ENCODE results near the gene IGFL4.

The IGFL4 gene

DNA sequence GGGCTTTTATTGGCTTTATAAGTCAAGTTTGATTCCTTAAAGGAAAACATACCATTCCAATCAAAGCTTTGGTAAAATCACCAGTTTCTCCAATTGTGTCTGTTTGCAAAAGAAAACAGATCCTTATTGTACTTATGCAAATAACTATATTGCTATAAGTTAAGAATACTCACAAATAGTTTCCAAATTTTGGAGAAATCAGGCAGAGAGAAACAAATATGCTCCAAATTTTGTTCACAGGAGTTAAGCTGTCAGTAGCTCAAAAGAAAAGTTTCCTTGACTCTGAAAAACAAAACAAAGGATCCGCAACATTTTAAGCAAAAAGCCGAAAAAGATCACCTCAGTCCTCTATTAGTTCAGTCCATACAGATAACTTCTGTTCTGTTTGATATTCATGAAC, 19.2 kb upstream of the IGFL4 start:
- DNase-seq: no peak

DNA sequence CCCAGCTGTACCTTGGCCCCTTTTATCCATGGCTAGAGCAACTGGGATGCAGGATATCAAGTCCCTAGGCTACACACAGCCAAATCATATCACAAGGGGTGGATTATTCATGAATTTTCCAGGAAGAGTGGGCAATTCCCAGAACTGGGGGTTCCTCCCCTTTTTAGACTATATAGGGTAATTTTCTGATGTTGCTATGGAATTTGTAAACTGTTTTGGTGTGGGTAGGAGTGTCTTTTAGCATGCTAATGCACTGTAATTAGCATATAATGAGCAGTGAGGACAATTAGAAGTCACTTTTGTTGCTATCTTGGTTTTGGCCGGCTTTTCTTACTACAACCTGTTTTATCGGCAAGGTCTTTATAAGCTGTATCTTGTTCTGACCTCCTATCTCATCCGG, 18.0 kb upstream of the IGFL4 start:
- DNase-seq: no peak

DNA sequence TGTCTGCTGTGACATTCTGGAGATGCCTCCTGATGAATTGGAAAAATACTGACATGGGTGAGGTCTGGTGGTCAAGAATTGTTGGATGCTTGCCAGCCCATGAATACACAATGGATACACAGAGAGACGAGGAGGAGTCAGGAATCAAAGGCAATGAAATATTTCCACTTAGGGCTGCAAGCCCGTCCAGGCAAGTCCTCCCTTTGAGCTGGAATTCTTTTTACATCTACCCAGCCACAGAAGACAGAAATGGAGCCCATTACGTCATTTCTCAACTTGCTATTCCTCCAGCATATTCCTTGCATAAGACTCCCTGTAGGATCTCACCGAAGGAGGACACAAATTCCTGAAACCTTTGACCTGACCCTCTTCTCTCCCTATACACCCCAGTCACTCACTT, 15.7 kb upstream of the IGFL4 start:
- DNase-seq: no peak

DNA sequence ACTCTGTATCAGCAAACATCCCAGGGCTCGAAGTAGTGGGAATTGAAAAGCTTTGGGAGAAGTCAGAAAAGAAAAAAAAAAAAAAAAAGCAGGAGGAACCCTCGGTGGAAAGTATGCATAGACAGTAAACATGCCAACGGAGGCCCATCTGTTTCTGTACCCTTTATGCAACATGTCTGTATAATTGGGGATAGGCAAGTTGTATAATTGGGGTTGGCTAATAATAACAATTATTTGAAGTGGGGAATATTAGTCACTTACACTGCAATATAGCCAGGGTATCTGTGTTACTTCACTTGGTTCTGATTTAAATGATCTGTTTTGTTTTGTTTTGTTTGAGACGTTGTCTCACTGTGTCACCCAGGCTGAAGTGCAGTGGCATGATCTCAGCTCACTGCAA, 12.1 kb upstream of the IGFL4 start:
- DNase-seq: no peak

DNA sequence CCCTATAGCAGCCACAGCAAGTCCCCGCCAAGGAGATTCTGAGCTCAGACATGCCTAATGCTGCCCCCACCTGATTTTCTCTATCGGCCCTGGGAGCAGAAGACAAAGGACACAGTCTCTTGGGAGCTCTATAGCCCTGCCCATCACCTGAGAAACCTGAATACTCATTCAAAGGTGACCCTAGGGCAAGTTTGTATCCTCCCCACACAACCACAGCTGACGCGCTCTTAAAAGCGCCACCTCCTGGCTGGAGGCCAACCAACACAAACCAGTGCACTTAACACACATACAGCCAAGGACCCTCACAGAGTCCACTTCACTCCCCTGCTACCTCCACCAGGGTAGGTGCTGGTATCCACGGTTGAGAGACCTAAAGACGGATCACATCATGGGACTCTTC, 8.8 kb upstream of the IGFL4 start:
- peak in 1 of 2 donors; percentile 9 for DNase-seq

DNA sequence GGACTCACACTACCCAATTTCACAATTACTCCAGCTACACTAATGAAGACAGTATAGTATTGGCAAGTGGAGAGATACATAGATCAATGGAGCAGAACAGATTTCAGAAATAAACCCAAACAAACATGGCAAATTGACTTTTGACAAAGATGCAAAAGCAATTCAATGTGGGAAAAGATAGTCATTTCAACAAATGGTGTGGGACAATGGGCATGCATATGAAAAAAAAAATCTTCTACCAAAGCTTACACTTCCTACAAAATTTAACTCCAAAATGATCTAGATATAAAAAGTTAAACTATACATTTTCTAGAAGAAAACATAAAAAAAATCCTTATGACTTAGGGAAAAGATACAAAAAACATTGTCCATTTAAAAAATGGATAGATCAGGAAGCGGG, 2.7 kb upstream of the IGFL4 start:
- DNase-seq: no peak

DNA sequence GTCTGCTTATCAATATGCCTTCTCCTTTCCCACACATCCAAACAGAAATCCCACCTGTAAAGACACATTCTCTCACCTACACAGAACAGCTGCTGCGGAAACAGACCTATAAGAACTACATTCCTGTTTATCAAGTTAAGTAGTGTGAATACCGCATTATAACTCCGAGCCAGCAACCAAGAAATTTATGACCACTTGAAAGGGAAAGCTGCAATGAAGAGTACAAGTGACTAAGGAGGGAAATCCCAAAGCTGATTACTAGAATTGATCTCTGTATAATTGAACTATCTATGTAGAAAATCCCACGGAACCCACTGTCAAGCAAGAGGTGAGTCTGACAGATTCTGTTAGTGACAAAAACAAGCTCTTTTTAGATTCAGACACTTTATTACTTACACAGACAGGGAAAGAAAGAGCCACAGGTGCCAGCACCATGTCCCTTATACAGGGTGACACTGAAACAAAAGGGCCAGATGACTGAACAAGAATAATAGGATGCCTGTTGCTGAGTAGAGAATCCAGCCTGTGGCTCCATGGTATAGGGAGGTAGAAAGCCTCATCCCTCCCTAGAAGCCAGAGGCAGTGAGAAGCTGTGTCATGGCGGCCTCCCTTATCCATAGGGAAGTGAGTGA, 1.6 kb upstream of the IGFL4 start:
- DNase-seq: no peak

DNA sequence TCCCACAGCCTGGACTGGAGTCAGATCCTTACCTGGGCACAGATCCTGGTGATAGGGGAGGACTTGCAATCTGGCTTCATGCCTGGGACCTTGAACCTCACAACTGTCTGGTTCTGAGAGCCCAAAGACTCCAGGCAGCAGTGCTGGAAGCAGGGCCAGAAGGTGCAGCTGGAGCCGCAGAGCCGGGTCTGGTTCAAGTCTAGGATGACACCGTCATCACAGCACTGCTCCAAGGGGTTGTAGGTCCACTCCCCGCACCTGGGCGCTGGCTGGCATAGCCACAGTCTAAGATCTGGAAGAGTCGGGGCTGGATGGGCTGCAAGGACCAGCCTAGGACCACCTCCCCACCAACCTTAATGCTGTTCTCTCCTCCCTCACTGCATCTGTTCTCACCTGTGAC, 677 bp downstream of the IGFL4 start:
- DNase-seq: no peak

DNA sequence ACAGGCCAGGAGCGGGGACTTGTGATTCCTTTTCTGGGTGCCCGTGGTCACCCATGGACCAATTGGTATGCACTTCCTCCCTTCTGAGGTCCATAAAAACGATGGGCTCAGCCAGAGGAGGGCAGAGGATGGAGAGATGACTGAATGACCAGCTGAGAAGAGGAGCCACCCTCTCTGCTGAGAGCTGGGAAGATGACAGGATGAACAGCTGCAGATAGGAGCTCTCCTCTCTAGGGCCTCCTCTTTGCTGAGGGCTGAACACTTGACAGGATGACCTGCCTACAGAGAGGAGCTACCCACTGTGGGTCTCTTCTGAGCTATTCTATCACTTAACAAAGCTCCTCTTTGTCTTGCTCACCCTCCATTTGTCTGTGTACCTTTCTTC, 4.1 kb downstream of the IGFL4 start:
- DNase-seq: no peak

DNA sequence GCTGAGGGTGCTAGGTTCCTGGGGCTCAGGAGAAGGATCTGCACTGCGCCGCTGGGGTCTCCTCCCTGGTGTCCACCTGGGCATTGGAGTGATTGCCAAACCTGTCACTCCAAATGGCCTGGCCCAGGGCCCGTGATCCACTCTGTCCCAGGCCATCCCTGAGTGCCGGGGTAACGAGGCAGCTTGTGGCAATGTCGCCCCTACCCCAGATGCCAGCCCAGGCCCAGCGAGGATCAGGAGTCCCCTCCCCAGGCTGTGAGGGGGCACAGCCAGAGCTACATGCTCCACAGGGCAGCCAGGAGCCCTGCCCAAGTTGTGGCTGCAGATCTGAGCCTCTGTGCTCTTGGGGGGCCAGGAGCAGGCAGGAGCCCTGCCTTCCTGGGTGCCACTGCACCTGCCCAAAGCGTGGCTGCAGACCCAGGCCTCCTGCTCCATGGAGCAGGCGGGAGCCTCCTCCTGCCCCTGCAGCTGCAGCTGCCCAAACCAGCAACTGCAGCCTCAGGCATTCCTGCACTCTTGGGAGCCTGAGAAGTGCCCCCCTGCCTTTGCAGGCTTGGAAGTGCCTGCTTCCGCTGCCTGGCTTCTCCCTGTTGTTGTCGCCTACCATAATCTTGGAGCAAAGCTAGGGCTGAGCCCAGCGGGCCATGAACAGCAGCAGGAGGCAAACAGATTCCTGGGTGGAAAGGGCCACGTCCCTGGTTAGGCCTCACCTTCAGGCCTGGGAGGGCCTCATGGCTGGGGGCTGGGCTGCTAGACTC, 4.6 kb downstream of the IGFL4 start:
- DNase-seq: no peak

DNA sequence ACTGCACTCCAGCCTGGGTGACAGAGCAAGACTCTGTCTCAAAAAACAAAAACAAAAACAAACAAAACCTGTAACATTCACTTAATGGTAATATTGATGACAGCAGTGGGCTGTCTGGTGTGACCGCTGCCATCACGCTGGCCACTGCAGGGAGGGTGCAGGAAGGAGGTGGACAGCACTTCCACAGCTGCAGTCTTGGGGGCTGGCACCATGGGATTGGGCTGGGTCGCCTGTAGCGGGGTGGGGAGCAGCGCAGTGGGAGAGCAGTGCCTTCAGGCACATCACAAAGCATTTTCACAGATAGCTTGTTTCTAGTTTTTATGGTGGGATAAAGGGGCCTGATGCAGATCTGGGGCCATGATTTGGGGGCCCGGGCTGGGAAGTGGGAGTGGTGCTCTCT, 5.3 kb downstream of the IGFL4 start:
- no peak for DNase-seq

DNA sequence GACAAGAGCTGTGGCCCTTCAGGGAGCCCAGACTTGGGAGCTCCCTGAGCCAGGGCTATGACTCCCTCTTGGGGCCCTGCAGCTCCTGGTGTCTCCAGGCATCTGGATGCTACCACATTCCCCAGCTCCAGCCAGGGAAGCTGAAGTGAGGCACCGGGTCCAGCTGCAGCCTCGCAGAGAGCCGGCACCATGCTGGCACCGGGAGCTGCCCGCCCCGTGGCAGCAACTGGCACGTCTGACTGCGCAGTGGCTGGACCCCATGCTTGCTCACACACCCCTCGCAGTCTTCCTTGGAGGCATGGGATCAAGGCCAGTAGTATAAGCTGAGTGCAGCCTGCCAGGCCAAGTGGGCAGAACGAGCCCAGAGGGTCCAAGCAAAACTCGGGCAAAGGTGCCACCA, 7.4 kb downstream of the IGFL4 start:
- DNase-seq: no peak

DNA sequence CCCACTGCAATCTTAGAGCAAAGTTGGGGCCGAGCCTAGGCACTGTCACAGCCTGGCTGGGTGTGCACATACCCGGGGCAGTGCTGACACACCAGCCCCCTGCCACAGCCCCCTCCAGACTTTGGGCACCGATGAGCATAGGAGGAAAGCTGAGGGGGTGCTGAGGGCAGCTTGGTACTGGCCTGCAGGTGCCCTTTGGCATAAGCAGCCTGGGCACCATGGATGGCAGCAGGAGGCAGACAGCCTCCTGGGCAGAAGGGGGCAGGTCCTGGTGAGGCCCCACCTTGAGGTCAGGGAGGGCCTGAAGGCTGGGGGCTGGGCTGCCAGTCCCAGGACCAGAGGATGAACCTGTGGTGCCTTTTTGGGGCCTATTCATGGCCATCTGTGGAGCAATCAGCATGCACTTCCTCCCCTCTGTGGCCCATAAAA, 8.2 kb downstream of the IGFL4 start:
- DNase-seq: no peak

DNA sequence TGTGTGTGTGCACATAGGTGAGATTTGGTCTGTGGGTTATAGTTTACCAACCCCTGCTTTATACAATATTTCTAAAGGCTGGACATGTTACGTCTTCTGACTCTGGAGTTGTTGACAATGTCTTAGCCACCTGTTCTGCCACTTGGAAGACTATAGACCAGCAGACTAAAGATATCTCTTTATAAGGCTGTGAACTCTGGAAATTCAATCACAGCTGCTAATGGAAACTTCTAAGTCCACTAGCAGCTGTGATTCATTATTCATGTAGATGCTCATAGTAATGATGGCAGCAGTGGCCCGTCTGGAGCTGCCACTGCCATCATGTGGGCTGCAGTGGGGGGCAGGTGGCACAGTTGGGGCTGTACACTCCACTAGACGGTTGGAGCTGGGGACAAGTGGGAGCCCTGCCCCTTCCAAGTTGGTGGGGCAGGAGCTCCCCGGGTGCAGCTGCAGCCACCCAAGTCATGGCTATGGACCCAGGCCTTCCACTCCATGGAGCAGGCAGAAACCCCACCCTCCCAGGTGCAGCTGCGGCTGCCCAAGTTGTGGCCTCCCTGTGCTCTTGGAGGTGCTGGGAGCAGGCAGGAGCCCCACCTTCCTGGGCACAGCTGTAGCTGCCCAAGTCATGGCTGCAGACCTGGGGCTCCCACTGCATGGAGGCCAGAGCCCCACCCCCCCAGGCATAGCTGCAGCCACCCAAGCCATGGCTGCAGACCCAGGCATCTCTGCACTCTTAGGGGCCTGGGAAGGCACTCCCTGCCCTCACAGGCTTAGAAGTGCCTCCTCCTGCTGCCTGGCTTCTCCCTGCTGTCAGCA, 8.8 kb downstream of the IGFL4 start:
- no peak for DNase-seq

DNA sequence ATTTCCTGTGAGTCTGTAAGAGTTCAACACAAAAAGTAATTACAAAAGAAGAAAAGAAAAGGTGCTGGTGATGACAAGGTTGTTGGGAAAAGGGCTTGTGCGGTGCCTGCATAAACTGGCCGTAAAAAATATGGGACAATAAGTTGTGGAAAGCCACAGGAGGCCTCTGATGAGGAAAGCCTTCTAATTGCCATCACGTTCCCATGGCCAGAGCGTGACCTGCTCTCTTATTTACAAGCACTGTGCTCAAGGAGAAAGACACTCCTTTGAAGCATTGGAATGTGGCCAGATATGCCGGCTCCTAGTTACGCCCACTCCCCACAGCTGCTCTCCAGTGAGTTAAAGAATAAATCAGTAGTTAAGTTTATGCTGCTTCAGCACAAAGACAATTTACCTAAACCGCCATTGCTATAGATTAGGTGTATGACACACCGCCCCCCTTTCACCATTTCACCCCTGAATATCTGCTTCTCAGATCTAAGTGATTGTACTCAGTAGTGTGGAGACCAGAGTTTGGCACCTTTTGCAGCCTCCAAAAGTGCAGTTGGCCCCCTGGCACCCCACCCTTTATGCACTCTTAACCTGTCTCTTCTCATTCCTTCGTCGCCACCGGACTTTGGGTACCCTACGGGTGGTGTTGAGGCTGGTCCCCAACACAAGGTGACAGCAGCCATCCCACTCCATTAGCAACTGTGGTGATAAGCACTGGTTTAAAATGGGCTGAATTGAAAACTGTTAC, 9.8 kb downstream of the IGFL4 start:
- DNase-seq: no peak

DNA sequence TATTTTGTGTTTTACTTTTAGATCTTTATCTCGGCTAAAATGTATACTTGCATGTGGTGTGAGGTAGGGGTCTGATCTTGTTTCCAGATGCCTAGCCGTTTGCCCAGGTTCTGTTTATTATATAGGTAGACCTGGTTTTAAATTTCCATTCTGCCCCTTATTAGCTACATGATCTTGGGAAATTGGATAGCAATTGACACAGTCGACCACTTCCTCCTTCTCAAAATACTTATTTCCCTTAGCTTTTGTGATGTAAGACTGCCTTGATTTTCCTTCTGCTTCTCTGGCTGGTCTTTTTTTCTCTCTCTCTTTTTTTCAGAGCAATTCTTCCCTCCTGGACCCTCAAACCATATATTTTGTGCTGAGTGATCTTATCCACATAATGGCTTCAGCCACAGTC, 15.0 kb downstream of the IGFL4 start:
- DNase-seq: peak in 1 of 2 donors; percentile 2

DNA sequence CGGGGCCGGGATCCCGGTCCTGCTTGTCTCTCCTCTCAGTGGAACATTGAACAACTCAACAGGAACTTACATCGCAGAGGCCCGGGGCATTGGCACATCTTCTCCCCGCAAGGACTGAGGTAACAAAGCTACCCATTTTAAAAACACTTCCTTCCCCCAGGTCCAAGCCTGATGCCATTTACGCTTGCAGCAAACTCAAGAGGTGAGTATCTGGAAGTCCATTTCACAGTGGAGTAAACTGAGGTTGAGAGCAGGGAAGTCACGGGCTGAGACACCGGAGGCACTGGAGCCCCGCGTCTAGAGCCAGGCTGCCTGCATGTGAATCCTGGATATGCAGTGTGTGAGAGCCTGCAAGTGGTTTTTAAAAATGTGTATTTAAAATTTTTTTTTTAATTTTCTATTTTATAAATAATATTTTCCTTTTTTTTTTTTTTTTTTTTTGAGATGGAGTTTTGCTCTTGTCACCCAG, 17.5 kb downstream of the IGFL4 start:
- DNase-seq: no peak

DNA sequence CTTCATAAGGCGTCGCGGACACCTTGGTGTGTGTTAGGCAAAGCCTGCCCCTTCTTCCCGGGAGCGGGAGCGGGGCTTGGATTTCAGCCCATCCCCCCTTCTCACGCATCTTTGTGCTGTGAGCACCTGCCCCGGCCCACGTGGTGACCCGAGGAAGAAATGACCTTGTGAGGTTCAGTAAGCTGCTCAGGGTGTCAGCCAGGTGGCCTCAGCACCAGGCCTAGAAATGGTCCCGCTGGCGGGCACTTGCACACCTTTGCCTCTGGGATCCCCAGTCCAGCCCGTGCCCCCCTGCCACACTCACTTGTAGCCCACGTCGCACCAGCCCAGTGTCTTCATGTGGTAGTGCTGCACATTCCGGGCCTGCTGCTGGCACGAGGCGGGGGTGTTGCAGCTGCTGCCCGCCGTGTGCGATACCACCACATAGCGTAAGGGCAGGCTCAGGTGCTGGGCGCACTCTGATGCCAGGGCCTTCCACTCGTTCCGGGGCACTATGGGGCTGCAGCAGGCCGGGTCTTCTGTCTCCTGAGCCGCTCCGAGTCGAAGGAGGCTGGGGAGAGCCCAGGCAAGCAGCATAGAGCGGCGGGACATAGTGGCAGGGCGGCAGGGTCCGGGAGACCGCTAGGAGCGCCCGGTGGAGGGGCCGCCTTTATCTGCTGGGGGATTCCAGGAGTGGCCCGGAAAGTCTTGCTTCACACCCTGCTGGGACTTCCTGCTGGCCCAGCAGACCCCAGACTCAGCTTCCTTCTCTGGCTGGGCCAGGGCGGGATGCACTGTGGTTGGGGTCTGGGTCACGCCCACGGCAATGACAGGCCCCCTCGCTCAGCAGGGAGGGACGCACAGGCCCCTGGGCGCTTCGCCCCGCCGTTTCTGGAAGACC, 18.1 kb downstream of the IGFL4 start, which contains the start of gene PGLYRP1:
Gene PGLYRP1, minus strand, starts transcription at position 623 of the 880 bp plus-strand sequence. Its CDS starts 32 bp downstream, at position 591.
- DNase-seq: no peak

DNA sequence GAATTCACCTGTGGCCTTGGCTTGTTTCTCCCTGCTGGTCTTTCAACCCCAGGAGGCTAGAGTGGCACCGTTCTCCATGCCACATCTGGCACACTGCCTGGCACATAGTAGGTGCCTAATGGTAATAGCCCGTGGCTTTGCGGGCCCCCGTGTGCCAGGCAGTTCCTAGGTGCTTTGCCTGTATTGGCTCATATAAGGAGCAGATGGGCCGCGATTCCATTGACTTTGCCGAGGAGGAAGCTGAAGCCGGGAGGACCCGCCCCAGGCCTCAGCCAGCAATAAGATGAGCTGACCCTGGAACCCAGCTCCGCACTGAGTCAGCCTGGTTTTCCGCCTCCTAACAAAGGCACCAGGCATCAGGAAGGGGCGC, 18.8 kb downstream of the IGFL4 start:
- DNase-seq: no peak

DNA sequence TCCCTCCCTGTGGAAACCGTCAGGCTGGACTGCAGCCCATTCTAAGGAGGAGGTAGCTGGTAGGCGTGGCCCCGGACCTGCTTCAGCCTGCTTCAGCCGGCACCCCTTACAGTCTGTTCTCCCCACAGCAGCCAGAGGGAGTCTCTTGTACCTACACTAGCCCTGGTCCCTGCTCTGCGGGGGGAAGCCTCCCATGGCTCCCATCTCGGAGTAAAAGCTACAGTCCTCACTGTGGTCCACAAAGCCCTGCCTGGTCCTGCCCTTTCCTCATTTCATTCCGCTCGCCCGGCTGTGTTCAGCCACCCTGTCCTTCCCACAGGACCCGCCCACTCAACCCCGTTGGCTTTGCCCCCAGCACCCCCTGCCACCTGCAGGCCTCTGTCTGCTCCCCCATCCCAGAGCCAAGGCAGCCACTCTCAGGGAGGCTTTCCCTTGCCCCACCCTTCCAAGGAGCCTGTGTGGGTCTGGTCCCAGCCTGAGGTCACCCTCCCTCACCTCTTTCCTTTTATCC, 19.2 kb downstream of the IGFL4 start:
- DNase-seq: no peak

DNA sequence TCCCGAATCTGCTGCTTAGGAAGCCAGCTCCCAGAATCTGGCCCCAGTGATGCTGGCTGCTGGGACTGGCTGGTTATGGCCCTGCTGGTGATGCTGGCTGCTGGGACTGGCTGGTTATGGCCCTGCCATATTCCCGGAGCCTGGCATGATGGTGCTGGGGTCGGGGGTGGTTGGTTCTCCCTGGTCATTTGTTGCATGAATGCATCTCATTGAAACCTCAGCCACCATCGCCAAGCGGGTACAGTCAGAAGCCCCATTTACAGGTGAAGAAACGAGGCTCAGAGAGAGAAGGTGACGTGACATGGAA, 20.0 kb downstream of the IGFL4 start:
- no peak for DNase-seq

DNA sequence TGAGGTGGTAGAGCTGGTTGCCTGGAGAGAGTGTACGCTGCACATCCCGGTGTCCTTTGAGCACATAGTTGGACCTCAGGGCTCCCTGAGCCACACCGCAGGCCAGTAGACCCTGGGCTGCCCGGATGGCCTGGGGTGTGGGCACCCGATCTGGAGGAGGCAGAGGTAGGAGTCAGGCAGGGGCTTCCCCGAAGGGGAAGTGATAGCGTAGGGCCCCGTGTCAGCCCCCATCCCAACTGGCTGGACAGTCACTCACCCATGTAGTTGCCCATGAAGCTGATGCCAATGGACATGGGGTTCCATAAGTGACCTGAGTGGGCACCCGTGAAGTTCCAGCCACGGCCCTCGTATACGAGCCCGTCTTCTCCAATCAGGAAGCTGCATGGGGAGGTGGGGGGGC, 21.5 kb downstream of the IGFL4 start:
- DNase-seq: no peak

Data from CD4-positive, alpha-beta T cell treated with Interferon alpha-2 for 1 hour (primary cell).